Common myeloid progenitor, CD34-positive (primary cell): ENCODE measurements around the gene DNAJC4.

Source experiments
- CTCF ChIA-PET: fragments of 350-600 bp; sonication (Branson Sonifier 250); formaldehyde crosslinking; loops from one replicate; lab custom pipeline; 2021; ENCODE audit warnings: antibody characterized with exemption; lab: Charles Lee
- POLR2A ChIA-PET: fragments of 350-600 bp; sonication (Branson Sonifier 250); formaldehyde crosslinking; loops from one replicate; lab custom pipeline; 2021; ENCODE audit warnings: antibody characterized with exemption; lab: Charles Lee
- DNase-seq, 3 donors: peaks; one replicate each; pipeline versions ENCODE4 v3.0.0 to v3.0.0-alpha.2; 2013
- H3K27ac ChIP-seq, 2 experiments: 1 replicate in 1 of 2; 2 replicates in 1 of 2; pipeline ENCODE4 v1.7.0; 2013; ENCODE audit warnings: inconsistent platforms in 2 of 2, low read length in 2 of 2, mild to moderate bottlenecking in 2 of 2, low read depth in 1 of 2, moderate library complexity in 1 of 2; ENCODE audit not compliant: severe bottlenecking in 2 of 2, insufficient read depth in 1 of 2, poor library complexity in 1 of 2
- H3K27me3 ChIP-seq, 5 experiments: replicated peaks in 2 of 5; 1 replicate in 3 of 5; 2 replicates in 2 of 5; pipeline versions ENCODE4 v1.6.1 to v1.7.0; 2013; ENCODE audit warnings: low read length in 4 of 5, mild to moderate bottlenecking in 2 of 5, moderate library complexity in 2 of 5, inconsistent platforms in 1 of 5; ENCODE audit not compliant: insufficient read depth in 5 of 5, control insufficient read depth in 4 of 5
- H3K36me3 ChIP-seq, 4 experiments: 1 replicate in 2 of 4; 2 replicates in 2 of 4; pipeline versions ENCODE4 v1.6.1 to v1.7.0; 2013; ENCODE audit warnings: low read length in 3 of 4, control low read depth in 1 of 4, mild to moderate bottlenecking in 1 of 4; ENCODE audit not compliant: control insufficient read depth in 4 of 4, insufficient read depth in 4 of 4
- H3K4me1 ChIP-seq, 4 experiments: 1 replicate in 3 of 4; 2 replicates in 1 of 4; pipeline versions ENCODE4 v1.6.1 to v1.7.1; 2013; ENCODE audit warnings: low read length in 3 of 4, mild to moderate bottlenecking in 3 of 4, control low read depth in 1 of 4, inconsistent platforms in 1 of 4, moderate library complexity in 1 of 4; ENCODE audit not compliant: control insufficient read depth in 4 of 4, insufficient read depth in 4 of 4; ENCODE audit errors: control extremely low read depth in 1 of 4
- H3K4me3 ChIP-seq, 7 experiments: 1 replicate in 4 of 7; 2 replicates in 3 of 7; pipeline versions ENCODE4 v1.5.1 to v1.7.0; 2013; ENCODE audit warnings: mild to moderate bottlenecking in 7 of 7, low read length in 6 of 7, moderate library complexity in 6 of 7, inconsistent platforms in 2 of 7, low read depth in 2 of 7, control low read depth in 1 of 7; ENCODE audit not compliant: insufficient read depth in 4 of 7, control insufficient read depth in 1 of 7; ENCODE audit errors: extremely low read depth in 1 of 7
- H3K9me3 ChIP-seq, 5 experiments: 1 replicate in 4 of 5; 2 replicates in 1 of 5; pipeline versions ENCODE4 v1.6.1 to v1.7.1; 2013; ENCODE audit warnings: low read length in 4 of 5, mild to moderate bottlenecking in 2 of 5, inconsistent platforms in 1 of 5, low read depth in 1 of 5, moderate library complexity in 1 of 5; ENCODE audit not compliant: control insufficient read depth in 4 of 5, insufficient read depth in 2 of 5; ENCODE audit errors: control extremely low read depth in 1 of 5
- WGBS: methylation state at CpG from one replicate; pipeline ENCODE4 v1.1.5; 2013; ENCODE audit not compliant: insufficient coverage; 5-methylcytosine and 5-hydroxymethylcytosine counted together

The DNAJC4 gene

GRCh38 chr11:64185693-64186491 is 44.5 kb upstream of the DNAJC4 start, which contains the start of gene STIP1:
Gene STIP1 (plus strand): TSS chr11:64186171. CDS start chr11:64186262, 91 bp downstream.
- Histone ChIP-seq H3K36me3 (peaks cover 0 to 14% (median 6%) of the 10 kb centered on the region in 4 experiments), H3K9me3 (no peaks in the 10 kb centered on the region), H3K27me3 (no peaks in the 10 kb centered on the region), H3K27ac (peak within 1 kb of the TSS; percentile 47 to 74), H3K4me3 (peak within 1 kb of the TSS; percentile 52 to 89 (median 74)), H3K4me1 (peaks cover 3 to 44% (median 21%) of the 10 kb centered on the region in 4 experiments)
- peak; percentile 100 for DNase-seq
- under 1% methylated on average over 58 of the region's 74 CpGs for WGBS
- ChIA-PET POLR2A (interaction anchor here (0.6 to 4.1 kb wide), 9 partner anchors 10 to 1411 kb away, joined by 3 to 19 read pairs (median 5); partner anchors contain the start of genes FERMT3, MACROD1, NUDT22 and TRPT1), CTCF (interaction anchor here (0.8 to 10.3 kb wide), 7 partner anchors 12 to 117 kb away, joined by 3 to 88 read pairs (median 3); partner anchors contain the start of gene FERMT3)

- peak in 1 of 3 donors; percentile 28 for DNase-seq
Measured at GRCh38 chr11:64186492-64187165, 43.7 kb upstream of the DNAJC4 start.

GRCh38 chr11:64192434-64192833 is 37.9 kb upstream of the DNAJC4 start:
- POLR2A ChIA-PET, result no interaction called here
- Histone ChIP-seq H3K27me3 (no peaks in the 10 kb centered on the region), H3K36me3 (peaks cover 24 to 64% (median 52%) of the 10 kb centered on the region in 4 experiments), H3K27ac (peak overlapping the region in 1 of 2 experiments; percentile 6), H3K4me1 (peaks cover 0 to 10% (median under 1%) of the 10 kb centered on the region in 4 experiments), H3K4me3 (no peak overlapping the region), H3K9me3 (no peaks in the 10 kb centered on the region)
- DNase-seq, result no peak
- CTCF ChIA-PET, result interaction anchor here (1.5 to 10.3 kb wide), 2 partner anchors 12 to 25 kb away, joined by 4 to 88 read pairs; partner anchors contain the start of gene FERMT3
- 100% methylated on average over 3 of the region's 5 CpGs for WGBS

More at GRCh38 chr11:64186492-64187165, 43.7 kb upstream of the DNAJC4 start:
- Histone ChIP-seq H3K9me3 (no peaks in the 10 kb centered on the region), H3K36me3 (peaks cover 0 to 14% (median 6%) of the 10 kb centered on the region in 4 experiments), H3K27ac (peak overlapping the region in 1 of 2 experiments; percentile 25), H3K27me3 (no peaks in the 10 kb centered on the region), H3K4me1 (peaks cover 0 to 36% (median 16%) of the 10 kb centered on the region in 4 experiments), H3K4me3 (no peak overlapping the region)
- ChIA-PET CTCF (interaction anchor here (0.8 to 10.3 kb wide), 4 partner anchors 18 to 116 kb away, joined by 3 to 88 read pairs (median 3); partner anchors contain the start of gene FERMT3), POLR2A (interaction anchor here (1.0 to 4.1 kb wide), 4 partner anchors 9 to 58 kb away, joined by 4 to 19 read pairs (median 6); partner anchors contain the start of genes FERMT3, NUDT22 and TRPT1)
- WGBS, result 0% methylated on average over 31 of the region's 48 CpGs

- CTCF ChIA-PET, result interaction anchor here (0.6 to 4.1 kb wide), 7 partner anchors 9 to 1324 kb away, joined by 3 to 27 read pairs (median 4); partner anchors contain the start of genes FERMT3 and PLCB3
- no peak for DNase-seq
Measured at GRCh38 chr11:64196626-64197025, 33.7 kb upstream of the DNAJC4 start.

GRCh38 chr11:64198511-64198910 is 31.8 kb upstream of the DNAJC4 start:
- POLR2A ChIA-PET, result no interaction called here
- WGBS, result no CpG with 5 or more reads among the region's 2 CpGs
- peaks cover 0 to 5% (median 0%) of the 10 kb centered on the region in 4 experiments for H3K4me1 ChIP-seq
- H3K36me3 ChIP-seq, result peaks cover 31 to 84% (median 70%) of the 10 kb centered on the region in 4 experiments
- no peaks in the 10 kb centered on the region for H3K27me3 ChIP-seq
- CTCF ChIA-PET, result interaction anchor here (0.8 to 2.1 kb wide), 2 partner anchors 17 to 34 kb away, joined by 3 to 7 read pairs; no protein-coding TSS in a partner anchor
- H3K9me3 ChIP-seq, result no peaks in the 10 kb centered on the region
- no peak overlapping the region for H3K27ac ChIP-seq
- no peak overlapping the region for H3K4me3 ChIP-seq
- no peak for DNase-seq

More at GRCh38 chr11:64196626-64197025, 33.7 kb upstream of the DNAJC4 start:
- Histone ChIP-seq H3K36me3 (peaks cover 31 to 79% (median 65%) of the 10 kb centered on the region in 4 experiments), H3K4me3 (no peak overlapping the region), H3K9me3 (no peaks in the 10 kb centered on the region), H3K27ac (no peak overlapping the region), H3K4me1 (peaks cover 0 to 5% (median 0%) of the 10 kb centered on the region in 4 experiments), H3K27me3 (no peaks in the 10 kb centered on the region)
- POLR2A ChIA-PET, result interaction anchor here (1.7 kb wide), 1 partner anchor 11 kb away, joined by 6 read pairs; the partner anchor contains the start of gene STIP1
- 100% methylated on average over 2 of the region's 9 CpGs for WGBS

GRCh38 chr11:64201543-64201942 is 28.8 kb upstream of the DNAJC4 start:
- H3K27me3 ChIP-seq, result no peaks in the 10 kb centered on the region
- peaks cover 18 to 62% (median 50%) of the 10 kb centered on the region in 4 experiments for H3K36me3 ChIP-seq
- 97% methylated on average over 3 of the region's 3 CpGs for WGBS
- H3K4me3 ChIP-seq, result no peak overlapping the region
- peaks cover 5 to 34% (median 26%) of the 10 kb centered on the region in 4 experiments for H3K4me1 ChIP-seq
- CTCF ChIA-PET, result interaction anchor here (1.0 to 15.6 kb wide), 6 partner anchors 13 to 130 kb away, joined by 3 to 321 read pairs (median 106); partner anchors contain the start of genes CATSPERZ, ESRRA, FKBP2 and NUDT22
- no peak overlapping the region for H3K27ac ChIP-seq
- H3K9me3 ChIP-seq, result no peaks in the 10 kb centered on the region
- DNase-seq, result no peak
- POLR2A ChIA-PET, result no interaction called here
